ENCODE measurements around the gene DDX41.

DDX41 gene

DNA sequence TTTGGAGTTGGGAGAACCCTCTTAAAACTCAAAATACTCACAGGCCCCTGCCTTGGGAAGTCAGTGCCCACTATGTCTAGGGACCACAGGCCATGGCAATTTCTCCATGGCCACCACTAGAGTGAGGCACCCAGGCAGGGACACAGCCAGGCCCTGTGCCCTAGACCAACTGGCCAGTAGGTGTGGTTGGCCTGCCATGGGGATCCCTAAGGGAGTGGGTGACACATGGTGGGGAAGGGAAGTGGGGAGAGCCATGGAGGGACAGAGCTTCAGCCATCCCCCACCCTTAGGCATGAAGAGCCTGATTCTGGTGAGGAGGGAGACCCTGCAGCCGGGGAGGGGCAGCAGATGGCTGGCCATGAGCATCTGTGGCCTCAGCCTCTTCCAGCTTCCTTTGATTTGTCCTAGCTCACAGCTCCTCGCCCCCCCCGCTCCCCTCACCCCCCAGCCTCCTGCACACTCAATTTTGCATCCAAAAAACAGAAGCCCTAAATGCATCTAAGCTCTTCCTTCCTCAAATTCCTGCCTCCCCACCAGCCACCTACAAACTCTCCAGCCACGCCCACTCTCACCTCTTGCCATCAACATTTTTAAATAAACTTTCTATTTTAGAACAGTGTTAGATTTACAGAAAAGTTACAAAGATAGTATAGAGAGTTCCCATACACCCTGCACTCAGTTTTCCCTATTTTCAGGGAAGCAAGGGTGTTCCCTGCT is 41.8 kb downstream of the DDX41 start:
- in situ Hi-C loops (cut with MboI; ENCODE audit: low sequenced_read_pairs, unreplicated experiment) = no loop called here
- TF ChIP-seq, protein P1, sequence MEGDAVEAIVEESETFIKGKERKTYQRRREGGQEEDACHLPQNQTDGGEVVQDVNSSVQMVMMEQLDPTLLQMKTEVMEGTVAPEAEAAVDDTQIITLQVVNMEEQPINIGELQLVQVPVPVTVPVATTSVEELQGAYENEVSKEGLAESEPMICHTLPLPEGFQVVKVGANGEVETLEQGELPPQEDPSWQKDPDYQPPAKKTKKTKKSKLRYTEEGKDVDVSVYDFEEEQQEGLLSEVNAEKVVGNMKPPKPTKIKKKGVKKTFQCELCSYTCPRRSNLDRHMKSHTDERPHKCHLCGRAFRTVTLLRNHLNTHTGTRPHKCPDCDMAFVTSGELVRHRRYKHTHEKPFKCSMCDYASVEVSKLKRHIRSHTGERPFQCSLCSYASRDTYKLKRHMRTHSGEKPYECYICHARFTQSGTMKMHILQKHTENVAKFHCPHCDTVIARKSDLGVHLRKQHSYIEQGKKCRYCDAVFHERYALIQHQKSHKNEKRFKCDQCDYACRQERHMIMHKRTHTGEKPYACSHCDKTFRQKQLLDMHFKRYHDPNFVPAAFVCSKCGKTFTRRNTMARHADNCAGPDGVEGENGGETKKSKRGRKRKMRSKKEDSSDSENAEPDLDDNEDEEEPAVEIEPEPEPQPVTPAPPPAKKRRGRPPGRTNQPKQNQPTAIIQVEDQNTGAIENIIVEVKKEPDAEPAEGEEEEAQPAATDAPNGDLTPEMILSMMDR (IDR thresholded peaks at IDR 0.05; ENCODE audit: borderline replicate concordance, control extremely low read depth, extremely low read depth, insufficient read depth, missing control alignments) = no peak
- no peak for DNase-seq (ENCODE audit: low spot score)

GRCh38 chr5:177474002-177474476 is 42.7 kb downstream of the DDX41 start:
- TF ChIP-seq, protein P1 (IDR thresholded peaks at IDR 0.05; ENCODE audit: borderline replicate concordance, control extremely low read depth, extremely low read depth, insufficient read depth, missing control alignments) = no peak
- DNase-seq (ENCODE audit: low spot score) = no peak
- in situ Hi-C loops (cut with MboI; ENCODE audit: low sequenced_read_pairs, unreplicated experiment) = no loop called here

GRCh38 chr5:177473443-177474001 is 43.2 kb downstream of the DDX41 start, which contains the start of gene DBN1:
DBN1 (minus strand) TSS chr5:177473634; CDS start chr5:177473521, 113 bp downstream.
- in situ Hi-C loops (cut with MboI; ENCODE audit: low sequenced_read_pairs, unreplicated experiment) = no loop called here
- TF ChIP-seq, protein P1 (IDR thresholded peaks at IDR 0.05; ENCODE audit: borderline replicate concordance, control extremely low read depth, extremely low read depth, insufficient read depth, missing control alignments) = no peak
- peak; percentile 91 for DNase-seq (ENCODE audit: low spot score)

DNA sequence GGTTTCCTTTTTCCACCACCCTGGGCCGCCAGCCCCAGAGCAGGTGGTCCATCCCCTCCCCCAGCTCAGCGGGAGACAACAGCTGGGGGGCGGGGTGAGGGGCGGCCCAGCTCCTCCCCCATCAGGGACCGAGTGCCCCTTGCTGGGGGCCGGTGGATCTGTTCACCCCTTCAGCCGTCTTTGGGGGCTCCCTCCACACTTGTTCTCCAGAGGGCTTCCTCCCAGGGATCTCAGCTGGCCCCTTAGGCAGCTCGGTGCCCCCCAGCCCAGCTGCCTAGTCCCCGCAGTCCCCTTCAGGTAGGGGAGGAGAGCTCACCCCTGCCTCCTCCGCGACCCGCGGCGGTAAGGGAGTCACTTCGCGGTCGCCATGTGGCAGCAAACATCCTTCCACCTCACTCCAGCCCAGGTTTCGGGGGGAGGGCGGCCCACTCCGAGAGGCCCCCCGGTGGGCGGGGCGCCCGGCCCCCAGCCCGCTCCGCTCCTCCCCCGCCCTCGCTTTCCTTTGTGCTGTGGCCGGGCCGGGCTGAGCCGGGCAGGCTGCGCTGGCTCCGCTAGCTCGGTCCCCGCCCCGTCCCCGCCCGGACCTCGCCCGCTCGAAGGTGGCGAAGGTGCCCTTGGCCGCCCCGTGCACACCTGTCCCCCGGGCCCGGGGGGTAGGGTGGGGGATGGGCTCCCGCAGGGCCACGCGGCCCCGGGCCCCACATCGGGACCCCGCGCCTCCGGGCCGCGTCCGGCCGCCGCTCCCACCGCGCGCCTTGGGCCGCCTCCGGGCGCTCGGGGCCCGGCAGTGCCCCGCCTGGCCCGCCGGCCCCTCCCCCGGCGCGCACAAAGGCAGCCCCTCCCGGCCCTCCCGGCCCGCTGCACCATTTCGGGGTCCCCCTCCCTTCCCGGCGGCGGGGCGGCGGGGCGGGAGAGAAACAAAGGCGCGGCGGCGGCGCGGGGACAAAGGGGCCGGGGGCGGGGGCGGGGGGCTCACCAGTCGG is 44.0 kb downstream of the DDX41 start:
- DNase-seq (ENCODE audit: low spot score) = peak; percentile 90
- TF ChIP-seq, protein P1 (IDR thresholded peaks at IDR 0.05; ENCODE audit: borderline replicate concordance, control extremely low read depth, extremely low read depth, insufficient read depth, missing control alignments) = no peak
- in situ Hi-C loops (cut with MboI; ENCODE audit: low sequenced_read_pairs, unreplicated experiment) = no loop called here

DNA sequence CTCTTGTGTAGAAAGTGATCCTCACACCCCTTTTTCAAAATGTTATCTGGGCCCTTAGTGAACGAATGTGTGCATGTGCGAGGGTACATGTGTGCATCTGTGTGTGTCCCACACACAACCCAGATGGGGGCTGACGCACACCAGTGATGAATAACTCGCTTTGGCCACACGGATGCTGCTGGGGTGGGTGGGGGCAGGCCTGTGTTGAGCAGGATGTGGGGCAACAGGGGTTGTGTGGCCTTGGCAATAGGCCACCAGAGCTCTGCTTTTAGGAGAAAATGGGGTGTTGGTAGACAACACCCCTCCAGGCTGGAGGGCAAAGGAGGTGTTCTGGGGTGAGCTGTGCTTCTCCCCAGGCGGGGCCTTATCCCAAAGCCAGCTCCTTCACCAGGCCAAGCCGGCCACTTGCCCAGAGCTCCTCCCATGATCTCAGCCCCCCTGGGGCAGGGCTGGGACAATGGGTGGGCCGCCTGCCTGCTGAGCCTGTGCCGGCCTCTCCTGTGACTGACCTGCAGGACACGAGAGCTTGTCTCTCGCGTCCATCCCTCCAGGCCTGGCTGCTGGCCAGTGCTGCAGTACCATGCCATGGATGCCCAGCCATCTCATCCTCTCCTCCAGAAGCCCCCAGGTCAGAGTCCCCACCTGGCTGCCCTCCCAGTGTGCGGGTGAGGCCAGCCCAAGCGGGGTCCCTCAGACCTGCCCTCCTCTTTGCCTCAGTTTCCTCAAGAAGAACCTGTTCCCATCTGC is 45.0 kb downstream of the DDX41 start:
- in situ Hi-C loops (cut with MboI; ENCODE audit: low sequenced_read_pairs, unreplicated experiment) = no loop called here
- TF ChIP-seq, protein P1 (IDR thresholded peaks at IDR 0.05; ENCODE audit: borderline replicate concordance, control extremely low read depth, extremely low read depth, insufficient read depth, missing control alignments) = no peak
- no peak for DNase-seq (ENCODE audit: low spot score)
